ENCODE measurements around the gene CCNYL1. TPM values are rescaled to one million over a fixed set of nuclear protein-coding genes. Genes with fewer than 3 reads are reported as not detected.

The CCNYL1 gene
- polyA plus RNA-seq, 1 of the 3 experiments (the other 2 are of a cell fraction) = 8.7 TPM

- no peak for TF ChIP-seq TEAD4 (IDR thresholded peaks at IDR 0.05; ENCODE audit: borderline replicate concordance, insufficient read depth)
- TF ChIP-seq TAF1 (IDR thresholded peaks at IDR 0.05; ENCODE audit: borderline replicate concordance, low read depth, low read length) = no peak
- Histone ChIP-seq H3K27me3 (ENCODE audit: insufficient read depth) (no peaks in the 10 kb centered on the region), H3K4me3 (ENCODE audit: low read depth in 2 of 2, low read length in 1 of 2) (no peak overlapping the region), H3K9me2 (no peaks in the 10 kb centered on the region), H3K9ac (no peak overlapping the region), H3K9me3 (no peaks in the 10 kb centered on the region), H3K79me2 (ENCODE audit: insufficient read depth) (no peaks in the 10 kb centered on the region), H3K4me1 (ENCODE audit: control insufficient read depth in 1 of 2, insufficient read depth in 2 of 2, low read depth in 1 of 2, low read length in 1 of 2) (peaks cover 0 to 8% of the 10 kb centered on the region in 2 experiments; a peak in 1 of 4 replicates), H4K20me1 (ENCODE audit: insufficient read depth) (no peaks in the 10 kb centered on the region), H3K27ac (ENCODE audit: low read depth in 2 of 2, low read length in 1 of 2) (no peak overlapping the region), H2AFZ (ENCODE audit: low read depth) (no peak overlapping the region), H3K36me3 (replicated peaks in 1 of 2; ENCODE audit: control insufficient read depth in 1 of 2, insufficient read depth in 2 of 2, low read length in 1 of 2) (no peaks in the 10 kb centered on the region), H3F3A (replicated peaks; ENCODE audit: insufficient read depth) (no peaks in the 10 kb centered on the region), H3K4me2 (no peak overlapping the region)
- ChIA-PET CTCF (interaction anchor here (0.7 to 0.9 kb wide), 2 partner anchors 34 to 261 kb away, joined by 3 read pairs; no protein-coding TSS in a partner anchor), POLR2A (no interaction called here)
- 84% methylated on average over 10 of the region's 11 CpGs for WGBS (ENCODE audit: low lambda C conversion rate)
- no peak for DNase-seq
Measured at GRCh38 chr2:207779523-207779922, 68.1 kb downstream of the CCNYL1 start.

- Histone ChIP-seq H3F3A (replicated peaks; ENCODE audit: insufficient read depth) (no peaks in the 10 kb centered on the region), H3K27me3 (ENCODE audit: insufficient read depth) (no peaks in the 10 kb centered on the region), H4K20me1 (ENCODE audit: insufficient read depth) (no peaks in the 10 kb centered on the region), H3K4me1 (ENCODE audit: control insufficient read depth in 1 of 2, insufficient read depth in 2 of 2, low read depth in 1 of 2, low read length in 1 of 2) (peaks cover 0 to 8% of the 10 kb centered on the region in 2 experiments; a peak in 1 of 4 replicates), H3K79me2 (ENCODE audit: insufficient read depth) (no peaks in the 10 kb centered on the region), H3K4me2 (peak overlapping the region; percentile 26; the same call in 1 of the 2 replicates), H3K36me3 (replicated peaks in 1 of 2; ENCODE audit: control insufficient read depth in 1 of 2, insufficient read depth in 2 of 2, low read length in 1 of 2) (no peaks in the 10 kb centered on the region), H2AFZ (ENCODE audit: low read depth) (0 out of 2 replicates have a peak overlapping the region, but pooled peaks have one; percentile 56), H3K9me3 (no peaks in the 10 kb centered on the region), H3K27ac (ENCODE audit: low read depth in 2 of 2, low read length in 1 of 2) (no peak overlapping the region), H3K9me2 (no peaks in the 10 kb centered on the region), H3K9ac (no peak overlapping the region), H3K4me3 (ENCODE audit: low read depth in 2 of 2, low read length in 1 of 2) (no peak overlapping the region)
- POLR2A ChIA-PET = interaction anchor here (0.8 kb wide), 1 partner anchor 19 kb away, joined by 3 read pairs; no protein-coding TSS in a partner anchor
- CTCF ChIA-PET = interaction anchor here (1.8 kb wide), 1 partner anchor 12 kb away, joined by 3 read pairs; the partner anchor contains the start of gene FZD5
- TF ChIP-seq CHD2 (IDR thresholded peaks at IDR 0.05; ENCODE audit: low read length, partially characterized antibody) (no peak), MXI1 (IDR thresholded peaks at IDR 0.05; ENCODE audit: low read depth, low read length) (no peak), PBX3 (IDR thresholded peaks at IDR 0.05) (no peak), EP300 (IDR thresholded peaks at IDR 0.05; ENCODE audit: borderline replicate concordance in 1 of 2, low read depth in 1 of 2, low read length in 1 of 2) (no peak), MEF2A (IDR thresholded peaks at IDR 0.05; ENCODE audit: borderline replicate concordance, low read depth) (no peak), FOXJ3 (CRISPR knock-in tag; IDR thresholded peaks at IDR 0.05) (no peak)
- WGBS (ENCODE audit: low lambda C conversion rate) = 89% methylated on average over 10 of the region's 10 CpGs
- no peak for DNase-seq
Measured at GRCh38 chr2:207782238-207783030, 71.0 kb downstream of the CCNYL1 start.

GRCh38 chr2:207783514-207783913, 72.1 kb downstream of the CCNYL1 start:
- ChIA-PET CTCF (interaction anchor here (0.7 to 1.2 kb wide), 2 partner anchors 27 to 289 kb away, joined by 3 to 5 read pairs; no protein-coding TSS in a partner anchor), POLR2A (interaction anchor here (0.8 kb wide), 1 partner anchor 18 kb away, joined by 3 read pairs; no protein-coding TSS in a partner anchor)
- 90% methylated on average over 2 of the region's 2 CpGs for WGBS (ENCODE audit: low lambda C conversion rate)
- no peak for DNase-seq
- Histone ChIP-seq H3K27ac (ENCODE audit: low read depth in 2 of 2, low read length in 1 of 2) (no peak overlapping the region), H3K4me3 (ENCODE audit: low read depth in 2 of 2, low read length in 1 of 2) (no peak overlapping the region), H3K9ac (no peak overlapping the region), H3K27me3 (ENCODE audit: insufficient read depth) (no peaks in the 10 kb centered on the region), H4K20me1 (ENCODE audit: insufficient read depth) (no peaks in the 10 kb centered on the region), H3K36me3 (replicated peaks in 1 of 2; ENCODE audit: control insufficient read depth in 1 of 2, insufficient read depth in 2 of 2, low read length in 1 of 2) (no peaks in the 10 kb centered on the region), H3K4me2 (no peak overlapping the region), H3K4me1 (ENCODE audit: control insufficient read depth in 1 of 2, insufficient read depth in 2 of 2, low read depth in 1 of 2, low read length in 1 of 2) (peaks cover 0 to 8% of the 10 kb centered on the region in 2 experiments; a peak in 1 of 4 replicates), H2AFZ (ENCODE audit: low read depth) (no peak overlapping the region), H3K9me3 (no peaks in the 10 kb centered on the region), H3F3A (replicated peaks; ENCODE audit: insufficient read depth) (no peaks in the 10 kb centered on the region), H3K79me2 (ENCODE audit: insufficient read depth) (no peaks in the 10 kb centered on the region), H3K9me2 (no peaks in the 10 kb centered on the region)
- TF ChIP-seq YY1 (IDR thresholded peaks at IDR 0.05; ENCODE audit: low read depth) (no peak), ZBTB33 (IDR thresholded peaks at IDR 0.05; ENCODE audit: borderline replicate concordance, low read depth) (no peak), TAF1 (IDR thresholded peaks at IDR 0.05; ENCODE audit: borderline replicate concordance, low read depth, low read length) (no peak), RCOR1 (IDR thresholded peaks at IDR 0.05; ENCODE audit: low read length) (no peak), CHD2 (IDR thresholded peaks at IDR 0.05; ENCODE audit: low read length, partially characterized antibody) (no peak), NFIC (IDR thresholded peaks at IDR 0.05; ENCODE audit: borderline replicate concordance) (no peak), JUND (IDR thresholded peaks at IDR 0.05) (no peak), GABPA (IDR thresholded peaks at IDR 0.05; ENCODE audit: low read depth) (no peak), MAX (IDR thresholded peaks at IDR 0.05; ENCODE audit: low read depth) (no peak), FOXM1 (IDR thresholded peaks at IDR 0.05; ENCODE audit: low read depth) (no peak), PBX3 (IDR thresholded peaks at IDR 0.05) (no peak)

Measured in SK-N-SH (cell line).